ENCODE data around the gene PPP6R2.
"Not testable (repeated sequence)": the region's sequence is repeated elsewhere in the genome, so short reads cannot be mapped to it uniquely, and the experiment has no call there.

PPP6R2 gene

GRCh38 chr22:50414476-50415248 is 71.5 kb downstream of the PPP6R2 start:
- no peak for DNase-seq
- intact Hi-C loops (cut with DNase I): no loop called here

- no peak for DNase-seq
- intact Hi-C loops (cut with DNase I): no loop called here
Measured at GRCh38 chr22:50415426-50415825, 72.3 kb downstream of the PPP6R2 start.

DNA sequence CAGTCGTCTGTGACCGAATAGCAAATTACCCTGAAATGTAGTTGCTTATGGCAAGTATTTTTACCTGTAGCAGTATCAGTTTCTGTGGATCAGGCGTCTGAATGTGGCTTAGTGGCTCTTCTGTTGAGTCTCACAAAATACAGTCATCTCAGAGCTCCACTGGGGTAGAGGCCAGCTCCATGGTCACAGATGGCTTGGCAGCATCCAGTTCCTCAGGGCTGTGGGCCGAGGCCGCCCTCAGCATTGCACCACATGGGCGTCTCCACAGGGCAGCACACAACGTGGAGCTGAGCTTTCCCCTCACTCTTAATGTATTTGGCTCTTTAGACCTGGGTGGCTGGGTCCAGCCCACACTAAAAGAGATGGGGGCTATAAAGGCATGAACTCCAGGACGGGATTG is 73.9 kb downstream of the PPP6R2 start:
- intact Hi-C loops (cut with DNase I): no loop called here

DNA sequence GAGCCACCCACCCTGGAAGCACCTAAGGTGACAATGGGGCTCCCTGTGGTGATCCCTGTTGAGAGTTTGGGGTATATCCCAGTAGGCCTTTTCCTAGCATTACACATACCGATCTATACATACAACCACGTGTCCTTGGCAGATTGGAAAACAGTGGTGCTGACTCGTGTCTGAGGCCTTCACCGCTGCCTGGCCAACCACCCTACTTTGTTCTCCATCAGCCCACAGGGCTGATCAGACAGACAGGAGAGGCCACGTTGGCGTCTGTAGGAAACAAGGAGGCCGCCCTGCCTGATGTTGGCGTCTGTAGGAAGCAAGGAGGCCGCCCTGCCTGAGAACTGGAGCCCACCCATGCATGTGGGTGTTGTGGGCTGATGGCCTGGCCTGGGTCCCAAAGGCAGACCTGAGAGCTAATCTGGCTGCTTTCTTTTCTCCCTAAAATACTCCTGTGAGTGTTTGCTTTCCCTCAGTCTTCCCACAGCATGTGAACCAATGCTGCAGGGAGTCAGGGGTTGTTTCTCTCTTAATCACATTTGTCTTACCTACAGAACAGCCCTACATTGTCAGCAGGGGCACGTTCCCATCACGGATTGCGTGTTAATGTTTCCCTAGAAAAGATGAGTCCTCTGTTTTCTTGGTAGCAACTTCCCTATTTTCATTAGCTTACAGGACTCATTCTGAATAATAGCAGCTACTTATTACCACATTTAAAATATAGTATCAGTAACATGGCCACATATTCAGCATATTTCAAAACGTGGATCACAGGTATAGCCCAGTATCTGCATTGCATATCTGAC is 74.5 kb downstream of the PPP6R2 start:
- intact Hi-C loops (cut with DNase I): no loop called here
- no peak for DNase-seq

More for the DNA sequence above, 73.9 kb downstream of the PPP6R2 start:
- peak in 13 of 42 donors; percentile 27 to 64 (median 45) for DNase-seq

GRCh38 chr22:50418624-50419023 is 75.5 kb downstream of the PPP6R2 start:
- DNase-seq: peak in 6 of 42 donors; percentile 27 to 67 (median 56)
- intact Hi-C loops (cut with DNase I): no loop called here

DNA sequence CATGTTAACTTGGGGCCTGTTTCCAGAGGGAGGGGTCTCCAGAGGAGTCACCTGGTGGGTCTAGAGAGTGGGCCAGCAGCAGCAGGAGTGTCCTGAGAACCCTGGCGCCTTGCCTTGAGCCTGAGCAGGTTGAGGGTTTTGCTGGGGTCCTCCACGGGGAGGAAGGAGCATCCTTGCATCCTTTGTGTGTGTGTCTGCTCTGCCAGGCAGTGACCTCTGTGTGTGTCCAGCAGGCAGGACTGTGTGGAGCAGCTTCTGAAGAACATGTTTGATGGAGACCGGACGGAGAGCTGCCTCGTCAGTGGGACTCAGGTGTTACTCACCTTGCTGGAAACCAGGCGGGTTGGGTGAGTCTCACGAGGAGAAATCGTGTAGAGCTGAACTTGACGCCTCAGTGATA is 76.0 kb downstream of the PPP6R2 start:
- no peak for DNase-seq
- intact Hi-C loops (cut with DNase I): no loop called here

DNA sequence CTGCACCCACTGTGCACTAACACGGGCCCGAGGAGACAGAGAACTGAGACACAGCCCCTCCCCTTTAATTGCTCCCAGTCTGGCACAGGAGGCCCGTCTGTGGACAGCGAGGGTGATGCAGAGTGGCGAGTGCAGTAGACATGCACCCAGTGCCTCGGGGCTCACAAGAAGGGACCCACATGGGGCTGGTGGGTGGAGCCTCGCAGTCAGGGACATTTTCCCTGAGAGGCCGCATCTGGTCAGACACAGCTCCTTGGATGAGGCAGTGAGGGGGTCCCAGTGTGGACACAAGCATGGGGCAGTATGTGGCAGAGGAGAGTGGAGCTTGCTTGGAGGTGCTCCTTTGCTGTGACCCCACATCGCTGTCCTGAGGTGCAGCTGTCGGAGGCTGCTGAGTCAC is 76.9 kb downstream of the PPP6R2 start:
- no peak for DNase-seq
- intact Hi-C loops (cut with DNase I): no loop called here

GRCh38 chr22:50420581-50420980 is 77.5 kb downstream of the PPP6R2 start:
- intact Hi-C loops (cut with DNase I): no loop called here

GRCh38 chr22:50422046-50422445 is 78.9 kb downstream of the PPP6R2 start:
- intact Hi-C loops (cut with DNase I): no loop called here
- no peak for DNase-seq

More at GRCh38 chr22:50420581-50420980, 77.5 kb downstream of the PPP6R2 start:
- DNase-seq: no peak

DNA sequence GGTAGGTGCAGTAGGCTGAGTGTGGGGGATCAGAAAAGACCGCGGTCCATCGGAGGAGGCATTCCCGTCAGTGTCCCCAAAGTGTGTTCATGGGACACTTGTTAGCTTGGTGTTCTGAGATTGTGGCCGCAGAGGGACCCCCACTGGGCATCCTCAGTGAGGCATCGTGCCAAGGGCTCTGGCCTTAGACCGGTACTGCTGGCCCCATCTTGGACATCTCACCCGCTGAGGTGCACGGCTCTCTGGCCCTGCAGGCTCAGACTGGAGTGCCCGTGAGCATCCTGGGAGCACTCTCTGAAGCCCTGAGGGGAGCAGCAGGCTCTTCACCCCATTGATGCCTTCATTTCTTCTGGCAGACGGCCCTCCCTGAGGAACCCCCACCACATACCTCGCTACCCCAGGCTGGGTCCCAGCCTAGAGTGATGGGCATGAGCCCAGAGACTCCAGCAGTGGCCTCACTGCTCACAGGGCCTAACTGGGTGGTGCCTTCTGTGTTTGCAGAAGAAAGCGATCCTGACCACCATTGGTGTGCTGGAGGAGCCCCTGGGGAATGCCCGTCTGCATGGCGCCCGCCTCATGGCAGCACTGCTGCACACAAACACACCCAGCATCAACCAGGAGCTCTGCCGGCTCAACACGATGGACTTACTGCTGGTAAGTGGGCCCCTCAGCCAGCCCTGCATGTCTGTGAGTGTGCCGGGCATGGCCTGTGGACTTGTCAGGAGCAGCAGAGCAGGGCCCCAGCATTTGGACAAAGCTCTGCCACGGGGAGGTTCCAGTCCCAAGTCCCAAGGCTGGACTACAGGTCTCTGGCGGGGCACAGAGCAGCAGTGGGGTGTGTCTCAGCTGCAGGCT is 80.1 kb downstream of the PPP6R2 start:
- intact Hi-C loops (cut with DNase I): no loop called here
- no peak for DNase-seq

DNA sequence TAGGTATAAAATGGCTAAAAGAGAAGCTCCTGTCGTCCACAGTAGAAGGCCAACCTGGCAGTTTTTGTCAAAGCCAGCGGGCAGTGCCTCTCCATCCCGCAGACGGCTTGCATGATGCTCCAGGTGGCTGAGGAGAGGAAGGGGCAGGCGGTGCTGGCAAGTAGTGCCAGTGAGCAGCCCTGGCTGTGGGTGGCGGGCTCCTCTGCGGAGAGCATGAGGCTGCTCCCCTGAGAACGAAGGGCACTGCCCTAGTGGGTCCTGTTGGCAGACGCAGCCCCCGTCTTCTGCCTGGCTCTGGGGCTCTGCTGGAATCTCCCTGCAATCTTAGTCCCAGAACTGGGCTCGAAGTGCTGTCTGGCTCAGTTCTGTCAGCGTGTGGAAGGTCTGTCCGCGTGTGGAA is 80.8 kb downstream of the PPP6R2 start:
- DNase-seq: no peak
- intact Hi-C loops (cut with DNase I): no loop called here

DNA sequence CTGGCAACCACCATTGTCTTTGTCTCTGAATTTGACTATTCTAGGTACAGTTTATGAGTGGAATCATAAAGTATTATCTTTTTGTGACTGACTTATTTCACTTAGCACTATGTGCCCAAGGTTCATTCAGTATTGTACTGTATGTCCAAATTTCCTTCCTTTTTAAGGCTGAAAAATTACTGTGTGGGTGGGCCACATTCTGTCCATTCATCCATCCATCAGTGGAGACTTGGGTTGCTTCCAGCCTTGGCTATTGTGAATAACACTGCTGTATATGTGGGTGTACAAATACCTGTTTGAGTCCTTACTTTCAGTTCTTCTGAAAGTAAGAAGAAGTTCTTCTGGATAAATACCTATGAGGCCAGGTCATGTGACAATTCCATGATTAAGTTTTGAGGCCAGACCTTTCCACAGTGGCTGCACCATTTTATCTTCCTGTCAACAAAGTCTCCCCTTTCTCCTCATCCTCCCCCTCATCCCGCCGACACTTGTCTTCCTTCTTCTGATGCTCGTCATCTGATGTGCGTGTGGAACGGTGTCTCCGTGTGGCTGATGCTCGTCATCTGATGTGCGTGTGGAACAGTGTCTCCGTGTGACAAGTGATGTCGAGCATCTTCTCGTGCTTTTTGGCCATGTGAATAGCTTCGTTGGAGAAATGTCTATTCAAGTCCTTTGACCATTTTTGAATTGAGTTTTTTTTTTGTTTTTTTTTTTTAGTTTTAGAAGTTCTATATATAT is 82.2 kb downstream of the PPP6R2 start:
- intact Hi-C loops (cut with DNase I): no loop called here
- DNase-seq: peak in 24 of 42 donors; percentile 13 to 76 (median 52)

DNA sequence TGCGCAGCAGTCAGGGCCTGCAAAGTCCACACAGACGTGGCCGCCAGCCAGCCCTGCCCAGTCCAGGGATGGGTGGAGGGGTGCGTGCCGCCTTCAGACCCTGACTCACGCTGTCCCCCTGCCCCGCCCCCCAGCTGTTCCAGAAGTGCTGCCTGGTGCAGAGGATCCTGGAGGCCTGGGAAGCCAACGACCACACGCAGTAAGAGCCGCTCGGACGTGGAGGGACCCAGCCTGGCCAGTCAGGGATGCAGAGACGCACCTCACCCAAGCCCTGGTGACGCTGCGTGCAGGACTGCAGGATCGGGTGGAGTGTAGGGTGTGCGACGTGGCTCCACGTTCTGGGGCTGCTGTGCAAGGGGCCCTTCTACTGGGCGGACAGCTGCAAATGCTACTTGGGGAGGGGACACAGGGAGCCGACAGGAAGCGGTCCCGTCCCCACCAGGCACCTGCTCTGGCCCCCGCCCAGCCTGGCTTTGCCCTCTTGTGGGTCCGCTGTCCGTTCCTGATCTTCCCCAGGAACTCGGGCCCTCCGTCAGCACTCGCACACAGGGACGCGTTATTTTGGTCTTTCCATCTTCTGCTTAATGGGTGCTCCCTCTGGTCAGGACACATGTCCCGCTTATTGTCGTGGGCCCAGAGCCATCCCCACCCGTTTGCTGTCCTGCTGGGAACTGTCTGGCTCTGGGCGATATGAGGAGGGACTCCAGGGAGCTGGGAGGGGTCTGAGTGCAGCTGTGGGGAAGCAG is 89.2 kb downstream of the PPP6R2 start:
- no peak for DNase-seq
- intact Hi-C loops (cut with DNase I): no loop called here

DNA sequence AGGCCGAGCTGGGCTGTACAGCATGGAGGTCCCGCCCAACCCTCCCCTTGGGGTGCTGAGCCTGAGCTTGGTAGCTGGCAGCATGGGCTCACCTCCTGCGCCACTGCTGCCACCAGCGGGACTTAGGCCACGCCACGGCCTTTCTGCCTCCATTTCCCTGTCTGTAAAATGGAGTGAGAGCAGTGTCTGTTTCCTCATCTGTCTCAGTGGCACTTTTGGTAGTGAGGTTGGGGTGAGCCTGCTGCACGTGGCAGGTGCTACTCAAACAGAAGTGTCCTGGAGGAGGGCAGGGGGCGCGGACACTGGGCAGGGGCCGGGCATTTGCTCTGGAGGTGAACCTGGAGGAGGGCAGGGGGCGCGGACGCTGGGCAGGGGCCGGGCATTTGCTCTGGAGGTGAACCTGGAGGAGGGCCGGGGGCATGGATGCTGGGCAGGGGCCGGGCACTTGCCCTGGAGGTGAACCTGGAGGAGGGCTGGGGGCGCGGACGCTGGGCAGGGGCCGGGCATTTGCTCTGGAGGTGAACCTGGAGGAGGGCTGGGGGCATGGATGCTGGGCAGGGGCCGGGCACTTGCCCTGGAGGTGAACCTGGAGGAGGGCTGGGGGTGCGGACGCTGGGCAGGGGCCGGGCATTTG is 89.9 kb downstream of the PPP6R2 start:
- intact Hi-C loops (cut with DNase I); DNase-seq: not testable (repeated sequence)

GRCh38 chr22:50434849-50435248 is 91.7 kb downstream of the PPP6R2 start:
- intact Hi-C loops (cut with DNase I): no loop called here
- DNase-seq: no peak

- intact Hi-C loops (cut with DNase I): no loop called here
- DNase-seq: no peak
Measured at GRCh38 chr22:50435291-50436014, 92.3 kb downstream of the PPP6R2 start.

Measured in head of caudate nucleus (tissue), 42 donors.